Measurements from ENCODE around the gene ITGB3.

The ITGB3 gene

GRCh38 chr17:47272491-47272890, 18.9 kb downstream of the ITGB3 start:
- DNase-seq (ENCODE audit: low read depth, low spot score): no peak
- H3K27ac ChIP-seq: no peak overlapping the region

GRCh38 chr17:47273245-47273644, 19.6 kb downstream of the ITGB3 start:
- DNase-seq (ENCODE audit: low read depth, low spot score): no peak
- H3K27ac ChIP-seq: no peak overlapping the region

- no peak overlapping the region for H3K27ac ChIP-seq
- DNase-seq (ENCODE audit: low read depth, low spot score): no peak
These were observed 20.9 kb downstream of the ITGB3 start for GRCh38 chr17:47274319-47275069.

- DNase-seq (ENCODE audit: low read depth, low spot score): no peak
- no peak overlapping the region for H3K27ac ChIP-seq
These were observed 21.8 kb downstream of the ITGB3 start for GRCh38 chr17:47275245-47275984.

- DNase-seq (ENCODE audit: low read depth, low spot score): no peak
- no peak overlapping the region for H3K27ac ChIP-seq
These were observed 22.8 kb downstream of the ITGB3 start for GRCh38 chr17:47276444-47276843.

- DNase-seq (ENCODE audit: low read depth, low spot score): no peak
- H3K27ac ChIP-seq: no peak overlapping the region
These were observed 23.2 kb downstream of the ITGB3 start for GRCh38 chr17:47276868-47277267.

- DNase-seq (ENCODE audit: low read depth, low spot score): no peak
- no peak overlapping the region for H3K27ac ChIP-seq
These were observed 24.3 kb downstream of the ITGB3 start for GRCh38 chr17:47277921-47278320.

GRCh38 chr17:47278561-47278960, 24.9 kb downstream of the ITGB3 start:
- peak overlapping the region; percentile 13 for H3K27ac ChIP-seq
- DNase-seq (ENCODE audit: low read depth, low spot score): no peak

GRCh38 chr17:47279062-47279801, 25.6 kb downstream of the ITGB3 start:
- no peak for DNase-seq (ENCODE audit: low read depth, low spot score)
- peak overlapping the region; percentile 13 for H3K27ac ChIP-seq

GRCh38 chr17:47280072-47280811, 26.6 kb downstream of the ITGB3 start:
- no peak for DNase-seq (ENCODE audit: low read depth, low spot score)
- H3K27ac ChIP-seq: no peak overlapping the region

GRCh38 chr17:47281216-47281615, 27.6 kb downstream of the ITGB3 start:
- no peak for DNase-seq (ENCODE audit: low read depth, low spot score)
- H3K27ac ChIP-seq: no peak overlapping the region

GRCh38 chr17:47285003-47285402, 31.4 kb downstream of the ITGB3 start:
- no peak for DNase-seq (ENCODE audit: low read depth, low spot score)
- H3K27ac ChIP-seq: no peak overlapping the region

GRCh38 chr17:47286198-47286914, 32.7 kb downstream of the ITGB3 start:
- no peak for DNase-seq (ENCODE audit: low read depth, low spot score)

GRCh38 chr17:47287068-47287467, 33.4 kb downstream of the ITGB3 start:
- no peak overlapping the region for H3K27ac ChIP-seq

More at GRCh38 chr17:47286198-47286914, 32.7 kb downstream of the ITGB3 start:
- H3K27ac ChIP-seq: no peak overlapping the region

GRCh38 chr17:47287639-47288038, 34.0 kb downstream of the ITGB3 start:
- DNase-seq (ENCODE audit: low read depth, low spot score): no peak
- H3K27ac ChIP-seq: no peak overlapping the region

More at GRCh38 chr17:47287068-47287467, 33.4 kb downstream of the ITGB3 start:
- DNase-seq (ENCODE audit: low read depth, low spot score): no peak

GRCh38 chr17:47288531-47289116, 35.0 kb downstream of the ITGB3 start:
- H3K27ac ChIP-seq: no peak overlapping the region
- DNase-seq (ENCODE audit: low read depth, low spot score): no peak

- H3K27ac ChIP-seq: no peak overlapping the region
- DNase-seq (ENCODE audit: low read depth, low spot score): no peak
These were observed 35.7 kb downstream of the ITGB3 start for GRCh38 chr17:47289302-47289701.

GRCh38 chr17:47290870-47291241, 37.2 kb downstream of the ITGB3 start:
- no peak overlapping the region for H3K27ac ChIP-seq
- no peak for DNase-seq (ENCODE audit: low read depth, low spot score)

- no peak overlapping the region for H3K27ac ChIP-seq
- no peak for DNase-seq (ENCODE audit: low read depth, low spot score)
These were observed 37.7 kb downstream of the ITGB3 start for GRCh38 chr17:47291242-47291873.

All from epithelial cell of prostate (primary cell).